Kidney glomerular epithelial cell (primary cell): ENCODE data around the gene DHPS.
"Not testable (repeated sequence)": the region's sequence is repeated elsewhere in the genome, so short reads cannot be mapped to it uniquely, and the experiment has no call there.

Experiments
- DNase-seq: peaks from one replicate; lab custom pipeline; 2025; lab: John Stamatoyannopoulos, UW

The DHPS gene

GRCh38 chr19:12705654-12706331 is 24.1 kb upstream of the DHPS start:
- no peak for DNase-seq

GRCh38 chr19:12705169-12705568 is 23.5 kb upstream of the DHPS start:
- no peak for DNase-seq

GRCh38 chr19:12703046-12703445 is 21.4 kb upstream of the DHPS start:
- peak; percentile 29 for DNase-seq

- DNase-seq, result no peak
Measured at GRCh38 chr19:12701596-12702282, 20.1 kb upstream of the DHPS start.

- no peak for DNase-seq
Measured at GRCh38 chr19:12698138-12698537, 16.5 kb upstream of the DHPS start.

GRCh38 chr19:12697425-12697824 is 15.7 kb upstream of the DHPS start:
- not testable (repeated sequence) for DNase-seq

- DNase-seq, result peak; percentile 66
Measured at GRCh38 chr19:12696366-12697335, 15.0 kb upstream of the DHPS start, which contains the start of gene FBXW9. FBXW9 (minus strand) TSS chr19:12696631; CDS start chr19:12696581, 50 bp downstream.

GRCh38 chr19:12695997-12696365 is 14.3 kb upstream of the DHPS start:
- no peak for DNase-seq

- DNase-seq, result no peak
Measured at GRCh38 chr19:12695514-12695913, 13.8 kb upstream of the DHPS start.

- DNase-seq, result no peak
Measured at GRCh38 chr19:12695096-12695495, 13.4 kb upstream of the DHPS start.

- no peak for DNase-seq
Measured at GRCh38 chr19:12694641-12695040, 13.0 kb upstream of the DHPS start.

- no peak for DNase-seq
Measured at GRCh38 chr19:12692960-12693359, 11.3 kb upstream of the DHPS start.

GRCh38 chr19:12689581-12690216 is 8.0 kb upstream of the DHPS start:
- DNase-seq, result no peak

GRCh38 chr19:12689012-12689411 is 7.3 kb upstream of the DHPS start:
- DNase-seq, result no peak

- DNase-seq, result no peak
Measured at GRCh38 chr19:12687496-12688196, 6.0 kb upstream of the DHPS start, which contains the start of gene GNG14. GNG14 (plus strand) TSS chr19:12687998; CDS start chr19:12688049, 51 bp downstream.

GRCh38 chr19:12685831-12686230 is 4.2 kb upstream of the DHPS start:
- no peak for DNase-seq

GRCh38 chr19:12680034-12680433 is 1.6 kb downstream of the DHPS start:
- no peak for DNase-seq

GRCh38 chr19:12678039-12678438 is 3.6 kb downstream of the DHPS start:
- DNase-seq, result not testable (repeated sequence)

GRCh38 chr19:12676928-12677327 is 4.8 kb downstream of the DHPS start:
- DNase-seq, result no peak

GRCh38 chr19:12676384-12676792 is 5.3 kb downstream of the DHPS start:
- DNase-seq, result peak; percentile 68

- no peak for DNase-seq
Measured at GRCh38 chr19:12675940-12676339, 5.7 kb downstream of the DHPS start.
